ENCODE measurements around the gene ZNF57. TPM values are rescaled to one million over a fixed set of nuclear protein-coding genes. Genes with fewer than 3 reads are reported as not detected.

The ZNF57 gene
- total RNA-seq, 4 donors from 2014 or later = 2.7 to 4.2 (median 3.2) TPM

- Histone ChIP-seq H3K27ac (no peak overlapping the region), H3K27me3 (no peaks in the 10 kb centered on the region), H3K9me3 (peaks cover 0 to 95% (median 37%) of the 10 kb centered on the region in 4 donors), H3K36me3 (peaks cover 16 to 79% (median 20%) of the 10 kb centered on the region in 3 donors), H3K4me3 (no peak overlapping the region), H3K4me1 (no peaks in the 10 kb centered on the region)
- no peak for TF ChIP-seq POLR2A (IDR thresholded peaks at IDR 0.05)
- no peak for TF ChIP-seq CTCF (IDR thresholded peaks at IDR 0.05)
- no peak for TF ChIP-seq EP300 (IDR thresholded peaks at IDR 0.05)
- WGBS, 2 donors = 94 to 97% methylated on average over 5 of the region's 5 CpGs
- no peak for DNase-seq (ENCODE audit: low spot score in 2 of 2)
These were observed 44.2 kb upstream of the ZNF57 start for GRCh38 chr19:2856457-2857050.

- H3K4me1 ChIP-seq = no peaks in the 10 kb centered on the region
- TF ChIP-seq EP300 (IDR thresholded peaks at IDR 0.05) (no peak), POLR2A (IDR thresholded peaks at IDR 0.05) (no peak), CTCF (IDR thresholded peaks at IDR 0.05) (no peak)
- H3K9me3 ChIP-seq = peaks cover 0 to 84% (median 20%) of the 10 kb centered on the region in 4 donors
- peaks cover 0 to 56% (median 0%) of the 10 kb centered on the region in 3 donors for H3K36me3 ChIP-seq
- no peak for DNase-seq (ENCODE audit: low spot score in 2 of 2)
- no peaks in the 10 kb centered on the region for H3K27me3 ChIP-seq
- no peak overlapping the region for H3K4me3 ChIP-seq
- 74 to 77% methylated on average over 27 of the region's 27 CpGs for WGBS, 2 donors
- H3K27ac ChIP-seq = no peak overlapping the region
These were observed 41.9 kb upstream of the ZNF57 start for GRCh38 chr19:2858864-2859263.

- WGBS, 2 donors = 74 to 81% methylated on average over 10 of the region's 10 CpGs
- TF ChIP-seq POLR2A (IDR thresholded peaks at IDR 0.05) = no peak
- no peak for TF ChIP-seq EP300 (IDR thresholded peaks at IDR 0.05)
- TF ChIP-seq CTCF (IDR thresholded peaks at IDR 0.05) = no peak
These were observed 36.9 kb upstream of the ZNF57 start for GRCh38 chr19:2863816-2864215.

GRCh38 chr19:2865334-2866100, 35.2 kb upstream of the ZNF57 start:
- no peaks in the 10 kb centered on the region for H3K36me3 ChIP-seq
- no peak for DNase-seq (ENCODE audit: low spot score in 2 of 2)
- H3K4me3 ChIP-seq = no peak overlapping the region
- peaks cover 0 to 18% (median 0%) of the 10 kb centered on the region in 4 donors for H3K9me3 ChIP-seq
- WGBS, 2 donors = 52 to 62% methylated on average over 12 of the region's 12 CpGs
- peaks cover 0 to 5% (median 0%) of the 10 kb centered on the region in 4 donors for H3K4me1 ChIP-seq
- H3K27me3 ChIP-seq = no peaks in the 10 kb centered on the region
- TF ChIP-seq CTCF (IDR thresholded peaks at IDR 0.05) (no peak), EP300 (IDR thresholded peaks at IDR 0.05) (no peak), POLR2A (IDR thresholded peaks at IDR 0.05) (no peak)
- H3K27ac ChIP-seq = no peak overlapping the region

More at GRCh38 chr19:2863816-2864215, 36.9 kb upstream of the ZNF57 start:
- Histone ChIP-seq H3K27ac (no peak overlapping the region), H3K27me3 (no peaks in the 10 kb centered on the region), H3K4me1 (peaks cover 0 to 5% (median 0%) of the 10 kb centered on the region in 4 donors), H3K36me3 (peaks cover 0 to 8% (median 0%) of the 10 kb centered on the region in 3 donors), H3K9me3 (peaks cover 0 to 35% (median 0%) of the 10 kb centered on the region in 4 donors), H3K4me3 (no peak overlapping the region)
- DNase-seq (ENCODE audit: low spot score in 2 of 2) = no peak

- Histone ChIP-seq H3K4me3 (no peak overlapping the region), H3K4me1 (peaks cover 0 to 5% (median 0%) of the 10 kb centered on the region in 4 donors), H3K27ac (no peak overlapping the region), H3K9me3 (peaks cover 0 to 13% (median 0%) of the 10 kb centered on the region in 4 donors), H3K27me3 (no peaks in the 10 kb centered on the region), H3K36me3 (no peaks in the 10 kb centered on the region)
- TF ChIP-seq POLR2A (IDR thresholded peaks at IDR 0.05) = no peak
- no peak for TF ChIP-seq CTCF (IDR thresholded peaks at IDR 0.05)
- DNase-seq (ENCODE audit: low spot score in 2 of 2) = no peak
- WGBS, 2 donors = 78 to 82% methylated on average over 8 of the region's 8 CpGs
These were observed 34.2 kb upstream of the ZNF57 start for GRCh38 chr19:2866495-2867024.
